Endothelial cell of umbilical vein (primary cell): ENCODE data around the gene CBFA2T3. TPM values are rescaled to one million over a fixed set of nuclear protein-coding genes. Genes with fewer than 3 reads are reported as not detected.
"Not testable (repeated sequence)": the region's sequence is repeated elsewhere in the genome, so short reads cannot be mapped to it uniquely, and the experiment has no call there.

Source experiments
- BruUV-seq: library from RNA; stranded (reverse); fragments of 400-500 nt; replicated peaks from 2 replicates; lab custom pipeline; 2021; lab: Mats Ljungman, UMichigan
- CTCF ChIA-PET: fragments of 300-600, 350-600 bp; sonication (Branson Sonifier 250); formaldehyde crosslinking; loops from one replicate; lab custom pipeline; 2021; ENCODE audit warnings: antibody characterized with exemption, inconsistent platforms; lab: Charles Lee
- POLR2A ChIA-PET: fragments of 300-600, 350-600 bp; sonication (Branson Sonifier 250); formaldehyde crosslinking; loops from one replicate; lab custom pipeline; 2021; ENCODE audit warnings: antibody characterized with exemption, inconsistent platforms; lab: Charles Lee
- DNase-seq: peaks from one replicate; pipeline ENCODE4 v3.0.0-alpha.2; 2011; ENCODE audit warnings: low read depth, low spot score
- FAIRE-seq: peaks from 2 replicates; lab custom pipeline; 2011; peaks lifted over from hg19 to GRCh38; lab: Jason Lieb, UNC
- H2AFZ ChIP-seq: 2 replicates; pipeline ENCODE4 v1.6.0; 2012; ENCODE audit warnings: low read depth, low read length, control low read depth, inconsistent platforms
- H3K27ac ChIP-seq: 2 replicates; pipeline ENCODE4 v1.5.1; 2011; ENCODE audit warnings: low read depth, mild to moderate bottlenecking, control low read depth, low read length, moderate library complexity; ENCODE audit not compliant: insufficient read depth
- H3K27me3 ChIP-seq, 2 experiments: 2 replicates each; pipeline versions ENCODE4 v1.6.0 to v1.6.1; 2011; ENCODE audit warnings: low read length in 2 of 2, mixed read lengths in 1 of 2; ENCODE audit not compliant: control insufficient read depth in 2 of 2, insufficient read depth in 2 of 2
- H3K36me3 ChIP-seq, 2 experiments: 2 replicates in 1 of 2; 3 replicates in 1 of 2; pipeline ENCODE4 v1.5.1; 2011; ENCODE audit warnings: low read length in 2 of 2, mild to moderate bottlenecking in 1 of 2, moderate library complexity in 1 of 2; ENCODE audit not compliant: control insufficient read depth in 2 of 2, insufficient read depth in 2 of 2; ENCODE audit errors: extremely low read depth in 1 of 2
- H3K4me1 ChIP-seq: 3 replicates; pipeline ENCODE4 v1.5.1; 2011; ENCODE audit warnings: mild to moderate bottlenecking, low read length; ENCODE audit not compliant: control insufficient read depth, insufficient read depth; ENCODE audit errors: extremely low read depth
- H3K4me2 ChIP-seq: 2 replicates; pipeline ENCODE4 v1.6.1; 2011; ENCODE audit warnings: low read length, control low read depth, mixed read lengths; ENCODE audit not compliant: insufficient read depth
- H3K4me3 ChIP-seq, 3 experiments: fragments of 200-600 bp in 1 of 3; sonication (generic), shearing (Covaris generic) in 1 of 3; replicated peaks in 1 of 3; 2 replicates each; pipeline ENCODE4 v1.5.1; 2011 to 2016; ENCODE audit warnings: control low read depth in 3 of 3, low read length in 3 of 3, mild to moderate bottlenecking in 2 of 3, inconsistent platforms in 1 of 3, low read depth in 1 of 3, moderate library complexity in 1 of 3; ENCODE audit not compliant: insufficient read depth in 1 of 3
- H3K79me2 ChIP-seq: 2 replicates; pipeline ENCODE4 v1.6.0; 2012; ENCODE audit warnings: low read length, inconsistent platforms; ENCODE audit not compliant: control insufficient read depth, insufficient read depth
- H3K9ac ChIP-seq: replicated peaks from 2 replicates; pipeline ENCODE3; 2011; ENCODE audit warnings: low read length, control low read depth; ENCODE audit not compliant: insufficient read depth; ENCODE audit errors: extremely low read depth
- H3K9me1 ChIP-seq: replicated peaks from 3 replicates; pipeline ENCODE4 v1.6.0; 2011; ENCODE audit warnings: mild to moderate bottlenecking, low read length; ENCODE audit not compliant: control insufficient read depth, insufficient read depth; ENCODE audit errors: extremely low read depth
- H3K9me3 ChIP-seq: replicated peaks from 2 replicates; pipeline ENCODE4 v1.5.1; 2012; ENCODE audit warnings: low read length, inconsistent platforms; ENCODE audit not compliant: control insufficient read depth, insufficient read depth
- H4K20me1 ChIP-seq: replicated peaks from 2 replicates; pipeline ENCODE3; 2011; ENCODE audit warnings: mild to moderate bottlenecking, low read length; ENCODE audit not compliant: control insufficient read depth, insufficient read depth; ENCODE audit errors: extremely low read depth
- EZH2 ChIP-seq: IDR thresholded peaks from 2 replicates; pipeline ENCODE4 v1.6.1; 2012; ENCODE audit warnings: borderline replicate concordance, low read depth, mild to moderate bottlenecking, moderate library complexity, low read length, inconsistent platforms; ENCODE audit not compliant: severe bottlenecking
- MAX ChIP-seq: IDR thresholded peaks from 2 replicates; pipeline ENCODE4 v1.6.1; 2011; ENCODE audit not compliant: insufficient read depth, insufficient read length
- MYC ChIP-seq: IDR thresholded peaks from one replicate; pipeline ENCODE4 v1.6.1; 2011; ENCODE audit warnings: mild to moderate bottlenecking, low read depth, low read length
- dilution Hi-C: fragments of 300-500 bp; cut with MboI; formaldehyde crosslinking; loops from one replicate; pipeline ENCODE4 v1.15.0; 2019; ENCODE audit warnings: low sequenced_read_pairs; ENCODE audit not compliant: extremely low pct_ligation_motif_present
- intact Hi-C: fragments of 100-400 bp; cut with micrococcal nuclease; formaldehyde crosslinking; loops from one replicate; pipeline ENCODE4 v1.10.0; 2022
- polyA plus RNA-seq, 4 experiments: library from polyadenylated mRNA; depleted of rRNA in 3 of 4; stranded (reverse) in 3 of 4; unstranded in 1 of 4; fragments of >200 nt; gene quantifications; 2 replicates each; pipeline versions ENCODE4 v1.2.1 to v1.2.3, GENCODE V29; 2011 to 2012; ENCODE audit warnings: missing spikeins in 1 of 4
- total RNA-seq: library from RNA; stranded (reverse); gene quantifications from 2 replicates; pipeline ENCODE4 v1.2.3, GENCODE V29; 2021

Gene CBFA2T3
- total and polyA plus RNA-seq, 2 donors (not counting 3 experiments of a cell fraction or from before 2014, with no cell fraction given): not detected

DNA sequence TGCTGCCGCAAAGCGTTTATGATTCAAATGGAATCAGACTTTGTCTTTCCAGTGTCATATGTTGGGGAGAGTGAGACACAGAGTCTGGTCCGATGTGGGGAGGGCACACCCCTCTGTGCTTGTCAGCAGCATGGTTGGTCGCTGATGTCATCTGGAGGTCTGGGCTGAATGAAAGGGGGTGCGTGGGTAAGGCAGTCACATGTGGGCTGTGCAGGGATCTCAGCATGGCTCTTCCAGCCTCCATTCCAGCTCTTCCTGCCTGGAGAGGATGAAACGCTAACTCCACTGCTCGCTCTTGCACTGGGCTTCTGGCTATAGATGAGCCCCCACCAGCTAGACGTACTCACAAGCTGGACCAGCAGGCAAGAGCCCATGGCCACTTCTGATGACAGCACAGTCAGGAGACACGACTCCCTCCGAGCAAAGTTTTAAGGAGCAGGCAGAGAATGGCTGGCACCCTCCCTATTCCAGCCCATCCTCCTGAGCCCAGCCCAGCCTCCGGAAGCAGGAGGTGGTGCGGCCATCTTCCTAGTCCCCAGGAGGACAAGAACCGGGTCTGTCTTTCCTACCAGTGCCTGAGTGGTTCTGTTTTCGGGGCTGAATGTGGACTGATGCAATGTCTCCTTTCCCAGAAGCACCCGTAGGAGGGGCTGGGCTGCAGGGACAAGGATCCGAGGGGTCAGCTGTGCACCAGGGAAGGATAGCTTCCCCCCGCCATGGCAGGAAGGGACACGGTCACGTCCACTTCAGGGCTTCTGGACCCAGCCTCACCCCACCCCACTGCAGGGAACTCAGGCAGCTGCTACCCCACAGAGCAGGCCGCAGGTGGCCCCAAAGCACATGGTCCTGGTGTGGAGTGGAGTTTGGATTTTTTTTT is 41.5 kb upstream of the CBFA2T3 start:
- CTCF ChIA-PET: no interaction called here
- BruUV-seq: no TSS peak
- intact Hi-C loops: no loop called here

GRCh38 chr16:89017543-89018281 is 40.7 kb upstream of the CBFA2T3 start:
- H3K27ac ChIP-seq: no peak overlapping the region
- no peaks in the 10 kb centered on the region for H3K9me1 ChIP-seq
- H3K79me2 ChIP-seq: no peaks in the 10 kb centered on the region
- TF ChIP-seq MAX: no peak
- TF ChIP-seq EZH2: no peak
- ChIA-PET CTCF (no interaction called here), POLR2A (no interaction called here)
- no peak overlapping the region for H3K4me3 ChIP-seq
- H3K4me2 ChIP-seq: no peak overlapping the region
- dilution Hi-C loops (no loop called here), intact Hi-C loops (no loop called here)
- H3K9me3 ChIP-seq: no peaks in the 10 kb centered on the region
- H3K9ac ChIP-seq: no peak overlapping the region
- no peaks in the 10 kb centered on the region for H3K4me1 ChIP-seq
- H2AFZ ChIP-seq: no peak overlapping the region
- no peak for FAIRE-seq
- no peaks in the 10 kb centered on the region for H3K27me3 ChIP-seq
- no peaks in the 10 kb centered on the region for H3K36me3 ChIP-seq
- BruUV-seq: no TSS peak
- H4K20me1 ChIP-seq: no peaks in the 10 kb centered on the region
- DNase-seq: no peak

More for the DNA sequence above, 41.5 kb upstream of the CBFA2T3 start:
- TF ChIP-seq MYC: no peak
- no peak for DNase-seq
- POLR2A ChIA-PET: no interaction called here
- no peaks in the 10 kb centered on the region for H3K79me2 ChIP-seq
- no peaks in the 10 kb centered on the region for H4K20me1 ChIP-seq
- H3K27ac ChIP-seq: no peak overlapping the region
- H3K27me3 ChIP-seq: no peaks in the 10 kb centered on the region
- H3K4me3 ChIP-seq: no peak overlapping the region
- dilution Hi-C loops: no loop called here
- no peak overlapping the region for H3K4me2 ChIP-seq
- H3K36me3 ChIP-seq: no peaks in the 10 kb centered on the region
- H3K9me1 ChIP-seq: no peaks in the 10 kb centered on the region
- H3K9me3 ChIP-seq: no peaks in the 10 kb centered on the region
- H3K9ac ChIP-seq: no peak overlapping the region
- no peaks in the 10 kb centered on the region for H3K4me1 ChIP-seq
- no peak overlapping the region for H2AFZ ChIP-seq
- no peak for FAIRE-seq

DNA sequence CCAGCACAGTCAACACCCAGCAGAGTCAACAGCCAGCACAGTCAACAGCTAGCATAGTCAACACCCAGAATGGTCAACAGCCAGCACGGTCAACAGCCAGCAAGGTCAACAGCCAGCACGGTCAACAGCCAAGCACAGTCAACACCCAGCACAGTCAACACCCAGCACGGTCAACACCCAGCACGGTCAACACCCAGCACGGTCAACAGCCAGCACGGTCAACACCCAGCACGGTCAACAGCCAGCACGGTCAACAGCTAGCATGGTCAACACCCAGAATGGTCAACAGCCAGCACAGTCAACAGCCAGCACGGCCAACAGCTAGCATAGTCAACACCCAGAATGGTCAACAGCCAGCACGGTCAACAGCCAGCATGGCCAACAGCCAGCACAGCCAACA is 39.6 kb upstream of the CBFA2T3 start:
- H3K9me1 ChIP-seq, FAIRE-seq, H3K9me3 ChIP-seq, H3K4me3 ChIP-seq, H4K20me1 ChIP-seq, BruUV-seq, H3K9ac ChIP-seq, H3K27ac ChIP-seq, H3K79me2 ChIP-seq, H3K36me3 ChIP-seq, H2AFZ ChIP-seq, dilution Hi-C loops, POLR2A ChIA-PET, H3K27me3 ChIP-seq, H3K4me1 ChIP-seq, DNase-seq, H3K4me2 ChIP-seq, intact Hi-C loops, CTCF ChIA-PET: not testable (repeated sequence)
